ENCODE data around the gene NECTIN4. TPM values are rescaled to one million over a fixed set of nuclear protein-coding genes. Genes with fewer than 3 reads are reported as not detected.

Gene NECTIN4
- total RNA-seq, 1 donor from 2014 or later = not detected

DNA sequence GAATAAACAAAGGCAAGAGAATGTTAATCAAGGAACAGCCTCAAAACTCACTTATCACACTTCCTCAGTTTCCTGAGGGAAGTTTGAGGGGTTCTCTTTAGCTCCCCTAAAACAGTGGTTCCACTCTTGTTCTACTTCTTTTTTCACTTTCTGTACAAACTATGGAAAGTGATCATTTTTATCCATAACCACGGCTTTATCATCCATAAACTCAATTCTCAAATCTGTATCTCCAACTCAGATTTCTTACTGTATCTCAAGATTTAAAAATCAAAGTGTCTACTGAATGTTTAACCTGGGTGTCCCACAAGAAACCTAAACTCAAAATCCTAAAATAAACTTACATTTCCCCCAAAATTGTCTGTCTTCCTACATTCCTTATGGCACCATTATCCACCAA, 24.6 kb upstream of the NECTIN4 start:
- intact Hi-C loops (cut with micrococcal nuclease) = no loop called here
- H3K9me3 Mint-ChIP-seq = no peaks in the 10 kb centered on the region
- TF ChIP-seq, protein P1, sequence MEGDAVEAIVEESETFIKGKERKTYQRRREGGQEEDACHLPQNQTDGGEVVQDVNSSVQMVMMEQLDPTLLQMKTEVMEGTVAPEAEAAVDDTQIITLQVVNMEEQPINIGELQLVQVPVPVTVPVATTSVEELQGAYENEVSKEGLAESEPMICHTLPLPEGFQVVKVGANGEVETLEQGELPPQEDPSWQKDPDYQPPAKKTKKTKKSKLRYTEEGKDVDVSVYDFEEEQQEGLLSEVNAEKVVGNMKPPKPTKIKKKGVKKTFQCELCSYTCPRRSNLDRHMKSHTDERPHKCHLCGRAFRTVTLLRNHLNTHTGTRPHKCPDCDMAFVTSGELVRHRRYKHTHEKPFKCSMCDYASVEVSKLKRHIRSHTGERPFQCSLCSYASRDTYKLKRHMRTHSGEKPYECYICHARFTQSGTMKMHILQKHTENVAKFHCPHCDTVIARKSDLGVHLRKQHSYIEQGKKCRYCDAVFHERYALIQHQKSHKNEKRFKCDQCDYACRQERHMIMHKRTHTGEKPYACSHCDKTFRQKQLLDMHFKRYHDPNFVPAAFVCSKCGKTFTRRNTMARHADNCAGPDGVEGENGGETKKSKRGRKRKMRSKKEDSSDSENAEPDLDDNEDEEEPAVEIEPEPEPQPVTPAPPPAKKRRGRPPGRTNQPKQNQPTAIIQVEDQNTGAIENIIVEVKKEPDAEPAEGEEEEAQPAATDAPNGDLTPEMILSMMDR (IDR thresholded peaks at IDR 0.05) = no peak
- peaks cover 41% of the 10 kb centered on the region for H3K36me3 Mint-ChIP-seq (ENCODE audit: low read depth)
- no peak overlapping the region for H3K4me3 Mint-ChIP-seq
- H3K4me1 Mint-ChIP-seq = peaks cover 70% of the 10 kb centered on the region
- ChIA-PET CTCF (no interaction called here), POLR2A (interaction anchor here (1.2 kb wide), 1 partner anchor 10 kb away, joined by 5 read pairs; no protein-coding TSS in a partner anchor)
- H3K27me3 Mint-ChIP-seq = no peaks in the 10 kb centered on the region
- H3K27ac Mint-ChIP-seq = no peak overlapping the region
- ATAC-seq (ENCODE audit: low read depth) (no peak), DNase-seq (no peak)

DNA sequence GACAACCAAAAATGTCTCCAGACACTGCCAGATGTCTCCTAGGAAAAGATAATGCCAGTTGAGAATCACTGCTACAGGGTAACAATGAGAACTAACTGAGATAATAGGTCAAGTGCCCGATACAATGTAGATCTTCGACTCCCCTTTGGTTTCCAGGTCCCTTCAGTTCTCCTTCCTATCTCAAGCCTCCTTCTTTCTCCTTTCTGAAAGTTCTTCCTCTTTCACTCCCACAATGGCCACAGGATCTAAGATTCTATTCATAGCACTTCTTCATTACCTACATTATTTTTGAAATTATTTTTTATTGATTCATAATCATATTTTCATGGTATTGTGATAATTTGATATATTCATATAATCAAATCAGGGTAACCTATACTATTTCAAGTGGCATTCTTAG, 22.2 kb upstream of the NECTIN4 start:
- Mint-ChIP-seq H3K27ac (no peak overlapping the region), H3K9me3 (no peaks in the 10 kb centered on the region), H3K27me3 (no peaks in the 10 kb centered on the region), H3K4me1 (peaks cover 48% of the 10 kb centered on the region), H3K36me3 (ENCODE audit: low read depth) (peaks cover 36% of the 10 kb centered on the region), H3K4me3 (no peak overlapping the region)
- DNase-seq = no peak
- ChIA-PET CTCF (no interaction called here), POLR2A (no interaction called here)
- TF ChIP-seq, protein P1 (IDR thresholded peaks at IDR 0.05) = no peak
- ATAC-seq (ENCODE audit: low read depth) = no peak
- intact Hi-C loops (cut with micrococcal nuclease) = no loop called here

DNA sequence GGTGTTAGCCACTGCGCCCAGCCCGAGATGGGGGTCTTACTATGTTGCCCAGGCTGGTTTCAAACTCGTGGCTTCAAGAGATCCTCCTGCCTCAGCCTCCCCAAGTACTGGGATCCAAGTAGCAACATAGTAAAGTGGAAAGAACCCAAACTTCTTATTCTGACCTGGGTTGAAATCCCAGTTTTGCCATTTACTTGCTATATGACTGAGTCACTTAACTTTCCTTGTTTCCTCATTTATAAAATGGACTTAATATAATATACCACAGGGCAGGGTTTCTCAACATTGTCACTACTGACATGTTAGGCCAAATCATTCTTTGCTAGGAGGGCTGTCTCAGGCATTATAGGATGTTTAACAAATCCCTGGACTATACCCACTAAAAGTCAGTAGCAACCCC, 21.8 kb upstream of the NECTIN4 start:
- Mint-ChIP-seq H3K27me3 (no peaks in the 10 kb centered on the region), H3K4me3 (no peak overlapping the region), H3K27ac (no peak overlapping the region), H3K36me3 (ENCODE audit: low read depth) (peaks cover 36% of the 10 kb centered on the region), H3K4me1 (peaks cover 47% of the 10 kb centered on the region), H3K9me3 (no peaks in the 10 kb centered on the region)
- DNase-seq (no peak), ATAC-seq (ENCODE audit: low read depth) (no peak)
- POLR2A ChIA-PET = no interaction called here
- intact Hi-C loops (cut with micrococcal nuclease) = no loop called here
- TF ChIP-seq, protein P1 (IDR thresholded peaks at IDR 0.05) = no peak
- CTCF ChIA-PET = no interaction called here

DNA sequence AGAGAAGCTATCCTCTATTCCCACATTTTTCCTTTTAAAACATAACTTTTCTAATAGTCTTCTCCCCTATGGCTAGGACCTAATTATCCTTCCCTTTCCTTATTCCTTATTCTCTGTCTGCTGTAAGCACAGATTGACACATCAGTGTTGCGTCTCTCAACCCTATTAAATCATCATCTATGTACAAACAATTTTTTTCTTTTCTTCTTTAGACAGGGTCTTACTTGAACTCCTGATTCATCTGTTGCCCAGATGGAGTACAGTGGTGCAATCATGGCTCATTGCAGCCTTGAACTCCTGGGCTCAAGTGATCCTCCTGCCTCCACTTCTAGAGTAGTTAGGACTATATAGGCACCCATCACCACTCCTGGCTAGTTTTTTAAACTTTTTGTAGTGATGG, 17.1 kb upstream of the NECTIN4 start:
- CTCF ChIA-PET = no interaction called here
- TF ChIP-seq, protein P1 (IDR thresholded peaks at IDR 0.05) = no peak
- Mint-ChIP-seq H3K27me3 (no peaks in the 10 kb centered on the region), H3K4me3 (no peak overlapping the region), H3K27ac (no peak overlapping the region), H3K9me3 (no peaks in the 10 kb centered on the region), H3K36me3 (ENCODE audit: low read depth) (peaks cover 45% of the 10 kb centered on the region), H3K4me1 (peaks cover 12% of the 10 kb centered on the region)
- ATAC-seq (ENCODE audit: low read depth) (no peak), DNase-seq (no peak)
- POLR2A ChIA-PET = interaction anchor here (0.9 kb wide), 1 partner anchor 9 kb away, joined by 4 read pairs; no protein-coding TSS in a partner anchor
- intact Hi-C loops (cut with micrococcal nuclease) = no loop called here

DNA sequence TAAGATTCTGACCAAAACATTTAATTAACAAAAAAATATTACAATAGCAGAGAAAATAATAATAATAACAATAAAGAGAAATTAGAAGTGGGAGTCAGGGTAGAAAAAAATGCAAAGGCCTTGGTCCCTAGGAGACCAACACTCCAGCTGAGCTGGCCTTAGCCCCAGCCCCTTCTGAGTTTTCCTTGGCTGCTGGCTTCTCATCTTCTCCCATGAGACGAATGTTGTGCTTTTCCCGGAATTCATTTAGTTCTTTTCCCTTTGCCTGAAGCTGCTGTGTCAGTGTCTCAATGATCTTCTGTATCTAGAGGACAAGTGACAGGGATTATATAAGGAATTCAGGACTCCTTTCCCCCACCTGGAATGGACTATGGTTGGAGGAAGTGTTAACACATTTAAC, 11.2 kb upstream of the NECTIN4 start:
- Mint-ChIP-seq H3K4me1 (peaks cover 33% of the 10 kb centered on the region), H3K27me3 (no peaks in the 10 kb centered on the region), H3K9me3 (no peaks in the 10 kb centered on the region), H3K4me3 (no peak overlapping the region), H3K36me3 (ENCODE audit: low read depth) (peaks cover 43% of the 10 kb centered on the region), H3K27ac (no peak overlapping the region)
- TF ChIP-seq, protein P1 (IDR thresholded peaks at IDR 0.05) = no peak
- intact Hi-C loops (cut with micrococcal nuclease) = no loop called here
- DNase-seq (no peak), ATAC-seq (ENCODE audit: low read depth) (no peak)
- ChIA-PET CTCF (interaction anchor here (7.1 kb wide), 1 partner anchor 103 kb away, joined by 79 read pairs; no protein-coding TSS in a partner anchor), POLR2A (interaction anchor here (4.1 to 6.4 kb wide), 3 partner anchors 17 to 55 kb away, joined by 29 to 79 read pairs (median 43); partner anchors contain the start of genes DEDD, NIT1, PFDN2 and USF1)
